Activated CD4-positive, alpha-beta T cell treated with anti-CD3 and anti-CD28 coated beads for 1 hour (primary cell): ENCODE results near the gene TEX14.
A peak's percentile ranks its signal among the peaks of the same experiment; 100 is the strongest.
"Not testable (repeated sequence)": the region's sequence is repeated elsewhere in the genome, so short reads cannot be mapped to it uniquely, and the experiment has no call there.

Source experiments
- DNase-seq: peaks from one replicate; pipeline ENCODE4 v3.0.0-alpha.2; 2020

TEX14 gene

GRCh38 chr17:58593123-58593522 is 98.7 kb downstream of the TEX14 start:
- no peak for DNase-seq

GRCh38 chr17:58591455-58591854 is 100.4 kb downstream of the TEX14 start:
- no peak for DNase-seq

GRCh38 chr17:58590377-58590776 is 101.5 kb downstream of the TEX14 start:
- no peak for DNase-seq

GRCh38 chr17:58587713-58588117 is 104.1 kb downstream of the TEX14 start:
- peak; percentile 40 for DNase-seq

- DNase-seq: no peak
Observed at GRCh38 chr17:58586009-58586644, 105.7 kb downstream of the TEX14 start.

- no peak for DNase-seq
Observed at GRCh38 chr17:58585554-58585953, 106.3 kb downstream of the TEX14 start.

GRCh38 chr17:58583486-58583885 is 108.4 kb downstream of the TEX14 start:
- DNase-seq: no peak

- not testable (repeated sequence) for DNase-seq
Observed at GRCh38 chr17:58582718-58583117, 109.1 kb downstream of the TEX14 start.

GRCh38 chr17:58580671-58581070 is 111.2 kb downstream of the TEX14 start:
- DNase-seq: no peak

- peak; percentile 17 for DNase-seq
Observed at GRCh38 chr17:58577696-58578095, 114.1 kb downstream of the TEX14 start.

GRCh38 chr17:58576679-58577367 is 115.0 kb downstream of the TEX14 start:
- no peak for DNase-seq

- DNase-seq: no peak
Observed at GRCh38 chr17:58575511-58575910, 116.3 kb downstream of the TEX14 start.

GRCh38 chr17:58574025-58574424 is 117.8 kb downstream of the TEX14 start:
- no peak for DNase-seq

GRCh38 chr17:58572846-58573245 is 119.0 kb downstream of the TEX14 start:
- no peak for DNase-seq

- DNase-seq: no peak
Observed at GRCh38 chr17:58570758-58571157, 121.1 kb downstream of the TEX14 start.

GRCh38 chr17:58569196-58569595 is 122.6 kb downstream of the TEX14 start:
- DNase-seq: no peak

GRCh38 chr17:58568044-58568799 is 123.6 kb downstream of the TEX14 start:
- no peak for DNase-seq

- DNase-seq: no peak
Observed at GRCh38 chr17:58565389-58566311, 126.2 kb downstream of the TEX14 start.

- DNase-seq: no peak
Observed at GRCh38 chr17:58564971-58565370, 126.9 kb downstream of the TEX14 start.

GRCh38 chr17:58564243-58564642 is 127.6 kb downstream of the TEX14 start:
- no peak for DNase-seq

- DNase-seq: no peak
Observed at GRCh38 chr17:58560511-58560910, 131.3 kb downstream of the TEX14 start.

- DNase-seq: no peak
Observed at GRCh38 chr17:58557981-58558380, 133.9 kb downstream of the TEX14 start.

GRCh38 chr17:58556833-58557250 is 135.0 kb downstream of the TEX14 start:
- no peak for DNase-seq
